HepG2 (cell line): ENCODE measurements around the gene RABL2A. TPM values are rescaled to one million over a fixed set of nuclear protein-coding genes. Genes with fewer than 3 reads are reported as not detected.
"Not testable (repeated sequence)": the region's sequence is repeated elsewhere in the genome, so short reads cannot be mapped to it uniquely, and the experiment has no call there.

Experiments used
- ATAC-seq: fragments of 200-7000 bp; cut with Tn5 transposase; 3 replicates; pipeline ENCODE4 v1.9.1; 2020; ENCODE audit warnings: mild to moderate bottlenecking, moderate library complexity
- BruUV-seq: library from RNA; stranded (reverse); fragments of 400-500 nt; replicated peaks from 2 replicates; lab custom pipeline; 2021; lab: Mats Ljungman, UMichigan
- CTCF ChIA-PET: fragments of 300-600 bp; formaldehyde crosslinking; extraction: SDS; loops from one replicate; lab custom pipeline; 2021; ENCODE audit warnings: low total read pairs, inconsistent platforms, low intra/inter-chr PET ratio; lab: Yijun Ruan, JAX
- POLR2A ChIA-PET: fragments of 350-600 bp; sonication (Branson Sonifier 250); formaldehyde crosslinking; loops from one replicate; lab custom pipeline; 2020; ENCODE audit warnings: antibody characterized with exemption, inconsistent platforms; lab: Yijun Ruan, JAX
- DNase-seq: peaks from one replicate; pipeline ENCODE4 v3.0.0-alpha.2; 2015; ENCODE audit warnings: low spot score
- FAIRE-seq: peaks from 3 replicates; lab custom pipeline; 2011; peaks lifted over from hg19 to GRCh38; lab: Jason Lieb, UNC
- H2AFZ ChIP-seq: one replicate; pipeline ENCODE4 v1.6.1; 2011; ENCODE audit warnings: low read length, inconsistent platforms
- H3K27ac ChIP-seq: fragments of 300-600 bp; 3 replicates; pipeline ENCODE4 v1.8.0; 2011; ENCODE audit warnings: mixed run types, mild to moderate bottlenecking, mixed read lengths, low read length, inconsistent platforms; ENCODE audit not compliant: insufficient read depth; ENCODE audit errors: extremely low read length
- H3K27me3 ChIP-seq, 2 experiments: fragments of 200-600 bp in 1 of 2; 2 replicates in 1 of 2; 3 replicates in 1 of 2; pipeline versions ENCODE4 v1.6.0 to v1.8.0; 2011; ENCODE audit warnings: low read length in 2 of 2, mild to moderate bottlenecking in 2 of 2, moderate library complexity in 2 of 2, inconsistent platforms in 1 of 2; ENCODE audit not compliant: insufficient read depth in 2 of 2, control insufficient read depth in 1 of 2
- H3K36me3 ChIP-seq, 2 experiments: fragments of 200-600 bp in 1 of 2; replicated peaks in 1 of 2; 2 replicates in 1 of 2; 3 replicates in 1 of 2; pipeline versions ENCODE4 v1.5.1 to v1.8.0; 2011; ENCODE audit warnings: low read length in 2 of 2, inconsistent platforms in 1 of 2; ENCODE audit not compliant: insufficient read depth in 2 of 2, control insufficient read depth in 1 of 2
- H3K4me1 ChIP-seq: 2 replicates; pipeline ENCODE4 v1.5.1; 2012; ENCODE audit warnings: low read length, inconsistent platforms; ENCODE audit not compliant: insufficient read depth
- H3K4me2 ChIP-seq: 2 replicates; pipeline ENCODE4 v1.6.0; 2011; ENCODE audit warnings: low read depth, low read length, inconsistent platforms
- H3K4me3 ChIP-seq, 3 experiments: fragments of 200-600 bp in 1 of 3; sonication (generic), shearing (Covaris generic) in 1 of 3; replicated peaks in 1 of 3; 2 replicates each; pipeline ENCODE4 v1.5.1; 2011 to 2016; ENCODE audit warnings: low read length in 3 of 3, inconsistent platforms in 2 of 3, low read depth in 2 of 3, mild to moderate bottlenecking in 2 of 3, control low read depth in 1 of 3, mixed read lengths in 1 of 3; ENCODE audit not compliant: insufficient read depth in 1 of 3
- H3K79me2 ChIP-seq: one replicate; pipeline ENCODE4 v1.6.1; 2011; ENCODE audit warnings: low read length, inconsistent platforms; ENCODE audit not compliant: insufficient read depth
- H3K9ac ChIP-seq: 2 replicates; pipeline ENCODE4 v1.6.0; 2011; ENCODE audit warnings: mild to moderate bottlenecking, low read depth, low read length, inconsistent platforms; ENCODE audit not compliant: insufficient read depth
- H3K9me3 ChIP-seq: 2 replicates; pipeline ENCODE4 v1.5.1; 2012; ENCODE audit warnings: mild to moderate bottlenecking, low read length
- H4K20me1 ChIP-seq: 2 replicates; pipeline ENCODE4 v1.6.0; 2011; ENCODE audit warnings: inconsistent platforms, mild to moderate bottlenecking, low read length, moderate library complexity; ENCODE audit not compliant: insufficient read depth
- PHF8 ChIP-seq: sonication (generic); formaldehyde crosslinking; IDR thresholded peaks from 2 replicates; pipeline ENCODE4 v1.5.0; 2020; ENCODE audit warnings: missing genetic modification reagents
- POGK ChIP-seq: sonication (generic); formaldehyde crosslinking; conservative IDR thresholded peaks from 2 replicates; pipeline ENCODE4 v1.8.0; 2022; ENCODE audit warnings: mild to moderate bottlenecking, moderate library complexity, missing genetic modification reagents
- THAP9 ChIP-seq: sonication (generic); formaldehyde crosslinking; IDR thresholded peaks from 2 replicates; pipeline ENCODE4; 2020; ENCODE audit warnings: missing genetic modification reagents, mild to moderate bottlenecking, borderline replicate concordance
- ZNF225 ChIP-seq: sonication (generic); formaldehyde crosslinking; IDR thresholded peaks from 2 replicates; pipeline ENCODE4 v1.4.0; 2020; ENCODE audit warnings: mild to moderate bottlenecking, missing genetic modification reagents
- ZNF280D ChIP-seq: sonication (generic); formaldehyde crosslinking; IDR thresholded peaks from 2 replicates; pipeline ENCODE4 v1.5.1; 2020; ENCODE audit warnings: mild to moderate bottlenecking, missing genetic modification reagents
- WGBS: methylation state at CpG from one replicate; pipeline ENCODE4 v1.1.6; 2017; ENCODE audit warnings: low lambda C conversion rate; 5-methylcytosine and 5-hydroxymethylcytosine counted together
- in situ Hi-C: cut with HindIII; loops from 2 replicates; pipeline ENCODE4 v1.10.0; 2017; ENCODE audit warnings: low pct_unique_long_range_greater_than_20kb; ENCODE audit not compliant: extremely low pct_ligation_motif_present
- intact Hi-C: fragments of 100-400 bp; cut with micrococcal nuclease; formaldehyde crosslinking; loops from one replicate; pipeline ENCODE4 v1.10.0; 2022; ENCODE audit not compliant: unreplicated experiment
- polyA plus RNA-seq, 8 experiments: library from polyadenylated mRNA; depleted of rRNA in 3 of 8; stranded (reverse) in 7 of 8; unstranded in 1 of 8; fragments of >200 nt; fragmentation: Illumina TruSeq in 4 of 8; extraction: Trizol in 4 of 8; gene quantifications; 2 replicates each; pipeline versions ENCODE4 v1.2.1 to v1.2.3, GENCODE V29; 2011 to 2016; ENCODE audit warnings: low read depth in 4 of 8, missing spikeins in 1 of 8, mixed read lengths in 1 of 8; ENCODE audit not compliant: insufficient read depth in 1 of 8
- total RNA-seq, 5 experiments: library from RNA; depleted of rRNA; stranded (reverse); fragments of >200 nt; fragmentation: Illumina TruSeq; extraction: Trizol; gene quantifications; 2 replicates each; pipeline ENCODE4 v1.2.3, GENCODE V29; 2016; ENCODE audit warnings: low read depth in 1 of 5

Gene RABL2A
- total and polyA plus RNA-seq, 2 of the 13 experiments (the other 11 are each of a cell fraction or from before 2014, with no cell fraction given): 9.6 to 13.4 TPM

- TF ChIP-seq ZNF280D (CRISPR knock-in tag) (0 out of 2 replicates have a peak, but pooled peaks have one; percentile 25), POGK (CRISPR knock-in tag) (0 out of 2 replicates have a peak, but pooled peaks have one; percentile 35), PHF8 (peak; percentile 21; the same call in 1 of the 2 replicates), THAP9 (CRISPR knock-in tag) (0 out of 2 replicates have a peak, but pooled peaks have one; percentile 21), ZNF225 (CRISPR knock-in tag) (0 out of 2 replicates have a peak, but pooled peaks have one; percentile 67)
Observed at GRCh38 chr2:113656031-113656624, 29.1 kb downstream of the RABL2A start (continued).

- H4K20me1 ChIP-seq, H2AFZ ChIP-seq, CTCF ChIA-PET, H3K79me2 ChIP-seq, FAIRE-seq, in situ Hi-C loops, intact Hi-C loops, POLR2A ChIA-PET, DNase-seq, H3K36me3 ChIP-seq, BruUV-seq, H3K9ac ChIP-seq, H3K27me3 ChIP-seq, H3K9me3 ChIP-seq, H3K27ac ChIP-seq, H3K4me1 ChIP-seq: not testable (repeated sequence)
- Histone ChIP-seq H3K4me3 (peak overlapping the region; percentile 24 to 49 (median 48); a peak in 3 of 6 replicates), H3K4me2 (peak overlapping the region; percentile 66; the same call in 1 of the 2 replicates)
- ATAC-seq: peak; percentile 31; the same call in 1 of the 3 replicates
- WGBS: 95% methylated on average over 17 of the region's 17 CpGs
Observed at GRCh38 chr2:113657735-113658134, 30.7 kb downstream of the RABL2A start.

- H3K4me2 ChIP-seq, H2AFZ ChIP-seq, H4K20me1 ChIP-seq, intact Hi-C loops, H3K4me3 ChIP-seq, ATAC-seq, H3K27me3 ChIP-seq, CTCF ChIA-PET, H3K4me1 ChIP-seq, BruUV-seq, DNase-seq, H3K9ac ChIP-seq, H3K36me3 ChIP-seq, H3K27ac ChIP-seq, H3K9me3 ChIP-seq, in situ Hi-C loops, POLR2A ChIA-PET, H3K79me2 ChIP-seq: not testable (repeated sequence)
- WGBS: 37% methylated on average over 10 of the region's 10 CpGs
- FAIRE-seq: peak; percentile 58
Observed at GRCh38 chr2:113663285-113664060, 36.4 kb downstream of the RABL2A start.
